Osteocyte (in vitro differentiated cells): ENCODE data around the gene RASGRP2. TPM values are rescaled to one million over a fixed set of nuclear protein-coding genes. Genes with fewer than 3 reads are reported as not detected.

Experiments used
- DNase-seq: peaks from one replicate; pipeline ENCODE4 v3.0.0; 2021; ENCODE audit warnings: mixed read lengths; ENCODE audit not compliant: unreplicated experiment; ENCODE audit errors: extremely low spot score
- H3K27ac Mint-ChIP-seq: one replicate; pipeline ENCODE4 v1.8.0; 2021; ENCODE audit warnings: mild to moderate bottlenecking, mixed read lengths; ENCODE audit not compliant: unreplicated experiment
- H3K27me3 Mint-ChIP-seq: one replicate; pipeline ENCODE4 v1.8.0; 2021; ENCODE audit warnings: mixed read lengths; ENCODE audit not compliant: unreplicated experiment
- H3K36me3 Mint-ChIP-seq: one replicate; pipeline ENCODE4 v1.8.0; 2021; ENCODE audit warnings: mixed read lengths; ENCODE audit not compliant: unreplicated experiment
- H3K4me1 Mint-ChIP-seq: one replicate; pipeline ENCODE4 v1.8.0; 2021; ENCODE audit warnings: mixed read lengths; ENCODE audit not compliant: unreplicated experiment
- H3K4me3 Mint-ChIP-seq: one replicate; pipeline ENCODE4 v1.8.0; 2021; ENCODE audit warnings: mild to moderate bottlenecking, moderate library complexity, mixed read lengths; ENCODE audit not compliant: unreplicated experiment
- H3K9me3 Mint-ChIP-seq: one replicate; pipeline ENCODE4 v1.8.0; 2021; ENCODE audit warnings: mixed read lengths; ENCODE audit not compliant: unreplicated experiment
- CTCF ChIP-seq: fragments of 200-600 bp; sonication (generic); IDR thresholded peaks from 2 replicates; pipeline ENCODE4 v1.5.0; 2021; ENCODE audit warnings: antibody characterized with exemption, mild to moderate bottlenecking, moderate library complexity
- total RNA-seq: library from RNA; stranded (reverse); gene quantifications from 2 replicates; pipeline ENCODE4 v1.2.1, GENCODE V29; 2021

RASGRP2 gene
- total RNA-seq, 1 donor from 2014 or later: 10.3 TPM

- H3K4me3 Mint-ChIP-seq: no peak overlapping the region
- no peak overlapping the region for H3K27ac Mint-ChIP-seq
These were observed 16.9 kb downstream of the RASGRP2 start for GRCh38 chr11:64726867-64727530.

DNA sequence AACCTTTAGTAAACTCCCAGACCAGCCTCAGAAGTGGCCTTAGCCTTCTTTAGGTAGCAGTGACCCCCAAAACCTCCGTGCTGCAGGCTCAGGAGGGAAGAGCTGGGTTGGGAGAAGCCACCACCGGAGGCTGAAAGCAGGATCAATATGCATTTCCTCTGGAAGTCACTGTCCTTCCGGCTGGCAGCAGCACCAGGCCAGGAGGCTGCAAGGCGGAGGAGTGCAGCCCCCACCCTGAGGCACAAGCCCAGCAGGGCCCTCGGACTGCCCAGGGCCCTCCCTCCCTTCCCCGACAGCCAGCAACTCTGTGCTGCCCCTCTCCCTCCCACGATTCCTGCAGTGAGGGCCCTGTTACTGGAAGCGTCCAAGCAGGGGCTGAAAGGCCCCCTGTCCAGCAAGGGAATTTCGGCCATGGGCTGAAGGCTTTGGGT lies 17.7 kb downstream of the RASGRP2 start:
- Mint-ChIP-seq H3K4me3 (no peak overlapping the region), H3K36me3 (peaks cover 2% of the 10 kb centered on the region), H3K9me3 (no peaks in the 10 kb centered on the region), H3K4me1 (peaks cover 5% of the 10 kb centered on the region), H3K27ac (no peak overlapping the region), H3K27me3 (peaks cover 12% of the 10 kb centered on the region)
- DNase-seq: no peak
- no peak for TF ChIP-seq CTCF

More at GRCh38 chr11:64726867-64727530, 16.9 kb downstream of the RASGRP2 start:
- no peak for TF ChIP-seq CTCF
- no peaks in the 10 kb centered on the region for H3K9me3 Mint-ChIP-seq
- DNase-seq: no peak
- H3K4me1 Mint-ChIP-seq: peaks cover 5% of the 10 kb centered on the region
- H3K27me3 Mint-ChIP-seq: peaks cover 5% of the 10 kb centered on the region
- H3K36me3 Mint-ChIP-seq: peaks cover 5% of the 10 kb centered on the region

DNA sequence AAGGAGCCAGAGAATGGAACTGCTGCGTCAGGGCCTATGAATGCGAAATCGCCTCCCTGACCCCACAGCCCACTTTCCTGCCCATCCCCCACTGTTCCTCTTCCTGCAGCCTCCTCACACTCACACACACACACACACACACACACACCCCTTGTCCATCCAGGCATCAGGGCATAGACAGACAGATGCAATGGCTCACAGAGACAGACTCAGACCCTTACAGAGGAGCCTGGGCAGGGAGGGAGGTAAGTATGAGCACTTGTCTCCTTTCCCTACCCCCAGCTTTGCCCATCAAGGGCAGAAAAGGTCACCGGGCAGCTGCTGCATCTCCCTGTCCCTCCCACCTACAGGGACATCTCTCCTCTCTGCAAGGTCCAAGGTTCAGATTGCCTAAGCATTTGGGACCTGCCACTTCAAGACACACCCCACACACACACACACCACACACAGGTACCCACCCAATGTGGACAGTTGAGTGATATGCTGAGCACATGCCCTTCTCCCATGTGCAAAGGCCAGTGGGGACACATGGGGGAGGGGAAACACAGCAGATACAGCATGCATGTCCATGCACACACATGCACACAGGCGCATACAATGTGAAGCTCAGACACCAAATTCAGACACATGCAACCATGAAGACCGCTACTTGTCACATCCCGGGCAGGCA lies 18.9 kb downstream of the RASGRP2 start:
- Mint-ChIP-seq H3K4me1 (peaks cover 4% of the 10 kb centered on the region), H3K9me3 (no peaks in the 10 kb centered on the region), H3K27me3 (peaks cover 24% of the 10 kb centered on the region), H3K4me3 (no peak overlapping the region), H3K27ac (no peak overlapping the region), H3K36me3 (peaks cover 2% of the 10 kb centered on the region)
- DNase-seq: no peak
- TF ChIP-seq CTCF: no peak

GRCh38 chr11:64723907-64724862 lies 19.8 kb downstream of the RASGRP2 start:
- Mint-ChIP-seq H3K4me3 (peak overlapping the region; percentile 40), H3K27me3 (peaks cover 31% of the 10 kb centered on the region), H3K36me3 (peaks cover 2% of the 10 kb centered on the region), H3K27ac (no peak overlapping the region), H3K9me3 (no peaks in the 10 kb centered on the region), H3K4me1 (peaks cover 4% of the 10 kb centered on the region)
- no peak for DNase-seq
- no peak for TF ChIP-seq CTCF
